Cortex of kidney (tissue), 1 donor: ENCODE data around the gene GNAQ.
"Not testable (repeated sequence)": the region's sequence is repeated elsewhere in the genome, so short reads cannot be mapped to it uniquely, and the experiment has no call there.

Experiments
- DNase-seq: peaks from one replicate; lab custom pipeline; 2025; lab: John Stamatoyannopoulos, UW

The GNAQ gene

DNA sequence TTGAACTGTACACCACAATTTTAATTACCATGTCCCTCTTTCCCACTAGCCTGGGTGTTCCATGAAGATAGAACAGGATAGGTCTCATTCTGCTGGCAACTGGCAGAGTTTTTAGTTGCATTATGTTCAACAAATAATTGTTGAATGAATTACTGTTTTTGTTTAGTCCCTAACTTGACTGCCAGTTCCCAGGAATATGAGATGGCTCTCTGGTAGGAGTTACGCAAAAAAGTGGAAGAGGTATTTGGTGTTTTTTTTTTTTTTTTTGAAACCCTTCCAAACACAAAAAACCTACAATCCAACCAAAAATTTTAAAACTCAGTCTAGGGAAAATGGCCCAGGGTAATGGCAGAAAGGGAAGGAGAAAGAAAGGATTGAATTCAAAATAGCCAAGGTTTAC lies 153.6 kb downstream of the GNAQ start:
- DNase-seq = no peak

DNA sequence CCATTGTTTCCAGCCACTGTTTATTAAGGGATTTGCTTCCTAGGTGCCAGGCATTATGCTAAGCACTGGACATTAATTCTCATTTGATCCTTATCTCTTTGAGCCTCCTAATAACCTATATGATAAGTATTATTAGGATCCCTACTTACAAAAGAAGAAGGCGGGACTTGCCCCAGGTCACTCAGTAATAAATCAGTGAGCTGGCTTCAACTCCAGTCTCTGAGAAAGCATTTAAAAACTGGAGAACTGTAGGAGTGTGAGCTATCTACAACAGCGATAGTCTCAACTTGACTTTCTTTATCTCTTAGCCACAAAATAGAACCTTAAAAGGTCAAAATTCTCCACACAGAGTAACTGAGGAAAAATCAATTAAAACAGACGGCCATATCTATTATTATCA lies 155.0 kb downstream of the GNAQ start:
- no peak for DNase-seq

DNA sequence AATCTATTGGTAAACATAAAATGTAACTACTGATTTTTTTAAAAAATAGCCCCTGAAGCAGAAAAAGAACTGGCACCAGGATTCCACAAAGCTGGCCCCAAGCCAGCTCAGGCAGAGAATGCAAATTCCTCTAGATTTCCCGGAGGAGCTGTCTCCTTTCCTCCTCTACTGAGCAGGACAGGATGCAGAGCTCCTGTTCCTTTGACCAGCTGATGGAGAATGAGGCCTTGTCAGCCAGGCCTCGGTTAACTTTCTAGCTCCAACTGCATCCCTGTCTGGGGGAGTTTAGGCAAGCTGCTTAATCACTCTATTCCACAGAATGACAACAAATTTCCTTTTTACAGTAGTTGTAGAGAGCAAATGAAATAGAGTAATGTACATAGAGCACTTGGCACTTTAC lies 155.5 kb downstream of the GNAQ start:
- DNase-seq = no peak

DNA sequence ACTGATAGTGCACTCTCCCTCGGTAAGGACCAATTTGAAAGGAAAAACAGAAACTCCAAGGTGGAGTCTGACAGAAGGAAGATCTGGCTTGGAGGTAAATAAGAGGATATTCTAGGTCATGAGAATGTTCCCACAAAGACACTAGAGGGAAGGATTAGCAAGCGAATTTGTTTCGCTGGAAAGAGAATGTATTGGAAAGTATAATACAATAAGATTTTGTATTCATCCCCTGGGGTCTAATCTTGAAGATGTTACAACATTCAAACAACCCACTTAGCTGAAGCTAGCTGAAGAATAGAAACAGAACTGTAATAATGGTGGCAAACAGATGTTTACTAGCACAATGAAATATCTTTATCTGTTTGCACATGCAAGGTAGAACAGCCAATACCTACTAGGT lies 158.7 kb downstream of the GNAQ start:
- DNase-seq = no peak

DNA sequence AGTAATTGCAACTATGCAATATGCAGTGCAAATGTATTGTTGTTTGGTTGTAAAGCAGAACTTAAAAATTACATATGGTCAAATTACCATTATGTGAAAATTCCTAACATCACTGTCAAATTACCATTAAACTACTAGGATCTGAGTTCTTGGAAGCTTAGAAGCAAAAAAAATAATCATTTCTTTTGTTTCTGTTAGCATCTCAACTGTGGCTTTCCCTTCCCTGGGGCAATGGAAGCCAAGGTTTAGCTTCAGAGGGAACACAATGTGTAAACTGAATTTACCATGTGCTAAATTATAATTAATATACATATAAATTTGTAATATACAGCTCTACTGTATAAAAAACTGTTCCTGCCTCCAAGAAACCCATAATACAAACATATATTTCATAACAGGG lies 159.4 kb downstream of the GNAQ start:
- no peak for DNase-seq

DNA sequence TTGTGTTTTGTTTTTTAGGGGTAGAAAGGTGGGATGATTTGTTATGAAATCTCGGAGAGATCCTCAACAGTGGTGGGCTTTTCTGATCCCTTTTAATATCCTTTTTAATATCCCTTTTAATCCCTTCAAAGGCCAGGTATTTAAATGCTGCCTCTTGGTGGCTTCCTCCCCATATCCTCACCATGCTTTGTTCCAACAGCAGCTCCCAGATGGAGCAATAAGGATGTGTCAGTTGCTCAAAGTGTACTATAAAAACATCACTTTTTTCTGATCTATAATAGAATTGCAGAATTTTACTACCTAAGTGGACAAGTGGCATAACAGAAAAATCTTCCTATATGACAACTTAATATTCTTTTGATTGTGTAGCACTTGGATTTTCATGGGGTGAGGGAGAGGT lies 160.1 kb downstream of the GNAQ start:
- no peak for DNase-seq

DNA sequence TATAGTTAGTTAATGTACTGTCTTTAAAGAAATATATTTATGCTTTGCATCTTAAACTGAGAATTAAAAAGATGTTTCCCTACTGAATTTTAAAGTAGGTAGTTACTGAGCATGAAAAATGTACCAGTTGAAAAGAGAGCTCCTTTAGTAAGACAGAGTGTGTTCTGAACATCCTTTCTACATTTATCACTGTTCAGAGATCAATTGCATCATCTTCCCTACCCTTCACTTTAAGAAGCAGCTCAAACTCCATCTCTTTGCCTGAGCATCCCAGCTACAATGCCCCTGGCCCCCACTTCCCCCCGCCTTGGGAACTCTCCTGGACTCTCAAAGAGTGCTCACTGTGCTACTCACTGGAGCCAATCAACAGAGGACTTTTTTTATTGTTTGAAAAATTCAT lies 164.7 kb downstream of the GNAQ start:
- DNase-seq = no peak

DNA sequence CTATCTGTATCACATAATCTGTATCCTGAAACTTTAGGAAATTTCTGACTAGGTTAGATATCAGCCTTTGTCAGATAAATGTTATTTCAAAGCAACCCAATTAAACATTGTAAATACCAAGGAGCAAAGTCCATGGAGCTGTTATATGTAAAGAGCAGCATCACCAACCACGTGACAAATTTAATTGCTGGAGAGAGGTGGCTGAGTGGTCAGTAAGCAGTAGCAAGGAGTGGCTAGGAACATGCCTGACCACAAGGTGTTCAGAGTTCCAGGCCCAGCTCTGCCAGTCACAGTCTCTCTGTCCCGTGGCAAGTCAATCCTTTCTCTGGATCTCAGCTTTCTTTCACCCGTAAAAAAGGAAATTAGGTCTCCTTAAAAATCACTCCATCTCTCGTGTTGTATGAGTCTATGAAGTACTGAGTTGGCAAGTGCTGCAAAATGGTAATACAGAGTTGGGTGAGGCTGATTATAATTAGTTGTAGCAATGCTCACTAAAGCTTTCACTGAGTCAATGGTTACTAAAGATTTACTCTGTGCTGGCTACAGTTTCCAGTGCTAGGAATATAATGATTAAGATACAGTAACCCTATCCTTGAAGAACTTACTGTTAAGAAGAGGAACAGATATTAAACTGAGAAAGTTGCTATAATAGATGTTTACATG lies 166.1 kb downstream of the GNAQ start:
- no peak for DNase-seq

DNA sequence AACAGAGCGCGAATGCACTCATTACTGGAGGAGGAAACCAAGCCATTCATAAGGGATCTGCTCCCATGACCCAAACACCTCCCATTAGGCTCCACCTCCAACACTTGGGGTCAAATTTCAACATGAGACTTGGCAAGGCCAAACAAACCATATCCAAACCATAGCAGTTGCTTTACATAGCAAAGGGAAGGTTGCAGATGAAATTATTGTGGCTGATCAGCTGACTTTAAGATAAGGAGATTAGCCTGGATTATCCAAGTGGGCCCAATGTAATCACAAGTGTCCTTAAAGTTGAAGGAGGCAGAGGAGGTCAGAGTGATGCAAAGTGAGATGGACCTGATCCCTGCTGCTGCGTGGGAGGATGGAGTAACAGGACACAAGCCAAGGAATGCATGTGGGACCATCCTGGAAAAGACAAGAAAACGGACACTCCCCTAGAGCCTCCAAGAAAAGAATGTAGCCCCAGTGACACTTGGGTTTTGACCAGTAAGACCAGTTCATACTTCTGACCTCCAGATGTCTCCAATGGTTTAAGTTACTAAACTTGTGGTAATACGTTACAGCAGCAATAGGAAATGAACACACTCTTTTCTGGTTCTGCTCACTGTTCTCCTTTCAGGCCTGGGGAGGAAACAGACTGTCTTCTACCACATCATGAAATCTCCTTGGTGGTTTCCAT lies 167.3 kb downstream of the GNAQ start:
- DNase-seq = no peak

DNA sequence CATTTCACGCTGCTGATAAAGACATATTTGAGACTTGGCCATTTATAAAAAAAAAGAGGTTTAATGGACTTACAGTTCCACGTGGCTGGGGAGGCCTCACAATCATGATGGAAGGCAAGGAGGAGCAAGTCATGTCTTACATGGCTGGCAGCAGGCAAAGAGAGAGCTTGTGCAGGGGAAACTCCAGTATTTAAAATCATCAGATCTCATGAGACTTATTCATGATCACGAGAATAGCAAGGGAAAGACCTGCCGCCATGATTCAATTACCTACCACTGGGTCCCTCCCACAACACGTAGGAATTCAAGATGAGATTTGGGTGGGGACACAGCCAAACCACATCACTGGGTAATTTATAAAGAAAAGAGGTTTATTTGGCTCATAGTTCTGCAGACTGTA lies 168.0 kb downstream of the GNAQ start:
- not testable (repeated sequence) for DNase-seq

DNA sequence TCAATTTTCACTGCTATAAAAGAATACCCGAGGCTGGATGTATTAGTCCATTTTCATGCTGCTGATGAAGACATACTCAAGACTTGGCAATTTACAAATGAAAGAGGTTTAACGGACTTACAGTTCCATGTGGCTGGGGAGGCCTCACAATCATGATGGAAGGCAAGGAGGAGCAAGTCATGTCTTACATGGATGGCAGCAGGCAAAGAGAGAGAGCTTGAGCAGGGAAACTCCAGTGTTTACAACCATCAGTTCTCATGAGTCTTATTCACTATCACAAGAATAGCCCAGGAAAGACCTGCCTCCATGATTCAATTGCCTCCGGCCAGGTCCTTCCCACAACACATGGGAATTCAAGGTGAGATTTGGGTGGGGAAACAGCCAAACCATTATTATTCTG lies 170.7 kb downstream of the GNAQ start:
- not testable (repeated sequence) for DNase-seq

DNA sequence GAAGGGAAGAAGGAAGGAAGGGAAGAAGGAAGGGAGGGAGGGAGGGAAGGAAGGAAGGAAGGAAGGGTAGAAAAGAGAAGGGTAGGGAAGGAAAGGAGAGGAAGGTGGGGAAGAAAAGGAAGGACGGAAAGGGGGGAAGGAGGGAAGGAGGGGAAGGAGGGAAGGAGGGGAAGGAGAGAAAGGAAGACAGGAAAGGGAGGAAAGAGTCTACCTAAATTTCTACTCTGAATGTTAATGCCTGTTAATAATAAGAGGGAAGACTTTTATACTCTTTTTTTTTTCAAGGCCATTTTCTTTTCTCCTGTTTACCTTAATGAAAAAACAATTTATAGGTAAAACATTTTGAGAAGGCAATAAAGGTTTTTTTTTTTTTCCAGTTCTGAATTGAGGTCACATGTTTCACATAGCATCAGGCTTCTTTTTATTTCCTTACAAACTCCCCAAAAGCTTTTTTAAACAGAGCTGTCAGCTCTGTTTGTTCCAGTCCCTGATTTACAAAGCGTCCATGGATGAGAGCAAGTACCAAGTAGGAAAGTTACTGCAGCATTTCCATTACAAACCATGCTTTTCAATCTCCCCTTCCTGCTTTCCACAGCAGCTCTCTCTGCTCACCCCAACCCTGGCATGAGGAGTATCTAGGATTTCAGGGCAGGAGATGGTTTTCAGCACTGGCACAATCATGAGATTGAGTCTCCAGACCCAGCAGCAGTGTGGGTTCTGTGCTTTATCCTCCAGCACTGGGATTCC lies 173.9 kb downstream of the GNAQ start:
- DNase-seq = no peak

DNA sequence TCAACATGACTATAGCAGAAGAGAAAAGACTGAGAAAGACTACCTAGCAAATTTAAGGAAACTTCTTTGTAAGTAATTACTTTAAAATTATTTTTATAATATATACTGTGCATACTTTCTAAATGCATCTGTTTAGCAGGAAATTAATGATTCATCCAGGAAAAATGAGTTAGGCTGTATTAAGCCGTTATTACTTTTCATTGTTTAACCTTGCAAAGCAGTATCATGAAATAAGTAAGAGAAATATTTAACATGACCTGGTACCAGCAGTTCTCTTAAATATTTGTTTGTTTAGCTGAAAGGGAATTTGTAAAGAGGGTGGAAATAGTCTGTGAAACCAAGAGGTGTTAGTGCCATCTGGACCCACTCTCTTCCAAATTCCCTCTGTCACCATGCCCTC lies 175.0 kb downstream of the GNAQ start:
- DNase-seq = no peak

DNA sequence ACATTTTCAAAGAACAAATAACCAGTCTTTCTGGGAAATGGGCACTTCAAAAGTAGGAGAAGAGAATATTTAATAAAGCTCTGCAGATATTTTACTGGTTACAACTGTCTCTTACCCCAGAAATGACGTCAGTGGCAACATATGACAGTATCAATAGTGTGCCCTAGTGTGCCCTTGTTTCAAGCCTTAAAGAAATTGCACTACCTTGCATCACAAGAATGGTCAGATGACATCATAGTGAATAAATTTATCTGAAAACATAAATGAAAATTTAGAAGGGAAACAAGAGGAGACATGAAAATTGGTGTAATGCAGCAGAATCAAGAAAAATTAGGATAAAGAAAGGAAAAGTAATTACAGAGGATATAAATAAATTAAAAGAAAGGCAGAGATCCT lies 176.7 kb downstream of the GNAQ start:
- DNase-seq = no peak

DNA sequence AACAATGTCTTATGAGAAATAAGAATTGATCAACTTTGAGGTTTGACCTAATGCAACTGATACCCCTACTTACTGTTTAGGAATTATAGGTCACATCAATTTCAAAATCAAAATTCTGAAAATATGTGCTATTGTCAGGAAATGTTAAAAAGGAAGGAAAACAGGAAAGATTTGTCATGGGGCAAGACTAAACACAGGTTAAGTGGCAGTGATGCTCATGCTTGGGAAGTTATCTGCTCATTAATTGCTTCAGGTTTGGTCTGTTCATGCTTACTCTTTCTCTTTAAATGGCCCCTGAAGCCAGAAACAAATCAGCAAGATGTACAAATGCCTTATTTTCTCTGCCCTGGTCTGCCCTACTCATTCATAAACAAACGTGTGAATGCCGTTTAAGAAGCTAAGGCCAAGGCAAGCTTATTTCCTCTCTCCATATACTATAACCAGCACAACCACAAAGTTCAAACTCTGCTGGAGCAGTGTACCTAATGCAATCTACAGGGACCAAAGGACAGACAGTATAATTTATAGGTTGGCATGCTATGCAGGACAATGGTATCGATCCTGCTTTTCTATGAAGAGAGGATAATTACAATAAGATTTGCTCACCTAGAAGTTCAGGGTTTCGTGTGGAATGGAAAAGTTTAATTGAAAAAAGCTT lies 177.2 kb downstream of the GNAQ start:
- DNase-seq = no peak

DNA sequence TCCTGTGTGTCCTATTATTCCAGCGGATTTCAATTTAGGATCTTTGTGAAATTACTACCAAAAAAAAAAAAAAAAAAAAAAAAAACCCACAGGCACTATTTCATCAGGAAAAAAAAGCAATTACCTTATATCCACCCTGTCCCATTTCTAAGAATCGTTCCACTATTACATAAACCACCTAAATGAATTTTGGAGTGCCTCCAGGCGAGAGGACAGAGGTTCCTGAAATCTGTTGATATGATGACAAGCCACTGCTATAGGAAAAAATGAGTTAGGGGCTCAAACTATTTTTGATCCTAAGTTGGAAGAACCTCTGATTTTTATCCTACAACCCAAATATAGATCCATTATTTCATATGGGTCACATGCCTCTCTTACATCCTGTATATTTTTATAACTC lies 177.9 kb downstream of the GNAQ start:
- DNase-seq = no peak

DNA sequence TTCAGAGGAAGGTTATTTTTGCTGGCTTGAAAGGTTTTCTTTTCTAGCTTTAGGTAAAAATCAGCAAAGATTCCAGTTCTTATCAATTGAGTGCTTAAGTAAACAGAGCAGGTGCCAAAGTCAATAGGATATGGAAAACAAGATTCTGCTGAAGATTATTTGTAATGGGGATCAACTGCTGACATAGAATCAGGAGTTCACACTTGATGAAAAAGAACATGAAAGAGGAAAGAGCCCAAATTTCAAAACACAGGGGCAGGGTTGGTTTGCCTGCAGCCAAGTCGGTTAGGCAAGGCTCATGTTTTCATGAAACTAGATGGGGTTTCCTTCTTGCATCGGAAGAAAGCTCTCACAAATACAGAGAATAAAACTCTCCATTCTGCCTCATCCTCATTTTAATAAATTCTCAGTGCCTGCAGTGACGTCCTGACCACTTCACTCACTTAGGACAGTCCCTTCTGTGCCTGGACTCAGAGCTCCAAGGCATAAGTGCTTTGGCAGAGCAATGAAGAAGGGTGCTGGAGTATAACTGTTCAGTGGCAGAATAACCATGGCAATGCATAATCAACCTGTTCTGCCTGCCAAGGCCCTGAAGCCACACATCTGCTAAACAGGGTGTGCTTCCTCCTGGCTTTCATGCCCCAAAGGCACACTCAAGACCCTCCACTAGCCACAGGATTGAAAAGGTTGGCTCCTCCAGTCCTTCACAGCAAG lies 179.6 kb downstream of the GNAQ start:
- DNase-seq = no peak

DNA sequence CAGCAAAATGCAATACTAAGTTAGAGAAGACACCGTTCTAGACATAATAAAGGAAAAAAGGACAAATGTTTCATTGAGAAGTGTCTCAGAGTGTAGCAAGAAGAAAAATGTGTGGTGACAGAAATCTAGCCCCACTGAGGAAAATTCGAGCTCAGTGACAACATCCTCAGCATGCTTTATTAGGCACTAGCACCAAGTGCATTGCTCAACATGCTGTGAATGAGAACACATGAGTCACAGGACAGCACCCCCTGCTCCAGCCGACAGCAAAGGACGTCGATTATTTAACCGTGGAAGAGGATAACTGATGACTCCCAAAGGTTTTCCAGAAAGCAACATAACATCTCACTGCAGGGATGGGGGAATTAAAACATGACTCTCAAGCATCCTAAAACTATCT lies 182.7 kb downstream of the GNAQ start:
- no peak for DNase-seq

DNA sequence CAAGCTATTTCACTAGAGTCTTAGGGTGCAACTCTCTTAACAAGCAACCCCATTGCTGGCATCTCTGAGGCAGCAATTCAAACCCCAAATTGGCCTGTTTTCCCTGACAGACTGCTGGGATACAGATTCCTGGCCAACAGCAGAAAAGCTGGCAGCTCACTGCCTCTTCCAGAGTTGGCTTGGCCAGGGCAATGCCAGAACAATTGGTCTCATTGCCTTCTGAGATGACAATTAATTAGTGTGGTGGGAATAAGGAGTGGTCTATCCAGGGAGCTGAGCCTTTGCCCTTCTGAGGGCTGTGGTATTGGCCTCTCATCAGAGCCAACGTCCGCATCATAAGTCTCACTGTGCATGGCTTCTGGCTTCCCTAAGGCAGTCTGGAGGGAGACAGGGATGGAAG lies 183.2 kb downstream of the GNAQ start:
- DNase-seq = no peak

DNA sequence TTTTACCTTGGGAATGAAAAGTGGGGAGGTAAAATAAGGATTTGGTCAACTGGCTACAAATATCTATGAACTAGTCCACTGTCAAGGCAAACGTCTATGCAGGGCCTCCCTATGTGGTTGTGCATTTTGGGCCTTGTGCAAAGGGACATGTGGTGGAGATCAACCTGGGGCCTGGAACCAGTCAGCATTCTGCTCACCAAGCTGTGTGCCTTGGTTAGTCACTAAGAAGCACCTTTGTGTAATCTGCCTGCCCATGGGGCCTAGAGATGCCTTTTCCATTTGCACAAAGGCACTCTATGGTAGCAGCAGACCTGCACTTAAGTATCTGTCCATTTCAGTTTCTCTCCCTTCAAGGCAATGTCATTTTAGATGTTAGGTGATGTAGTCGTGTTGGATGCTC lies 184.0 kb downstream of the GNAQ start:
- DNase-seq = no peak

DNA sequence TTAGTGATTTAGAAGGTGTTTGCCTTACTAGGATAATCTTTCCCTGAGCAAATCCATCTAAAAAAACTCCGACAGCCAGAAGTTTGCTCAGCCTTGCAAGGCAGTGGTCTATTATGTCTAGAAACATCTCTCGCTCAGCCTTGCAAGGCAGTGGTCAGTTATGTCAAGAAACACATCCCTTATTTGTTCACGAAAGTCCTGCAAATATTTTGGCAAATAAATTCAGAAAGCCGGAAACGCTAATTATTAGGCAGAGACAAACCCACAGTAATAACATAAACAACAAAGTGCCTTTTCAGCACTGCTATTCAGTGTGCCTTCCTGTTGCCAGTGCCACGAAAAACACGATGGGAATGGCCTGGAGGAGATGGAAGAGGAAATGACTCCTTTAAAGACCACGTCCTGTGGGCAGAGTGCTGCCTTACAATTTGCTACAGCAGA lies 184.5 kb downstream of the GNAQ start:
- no peak for DNase-seq

DNA sequence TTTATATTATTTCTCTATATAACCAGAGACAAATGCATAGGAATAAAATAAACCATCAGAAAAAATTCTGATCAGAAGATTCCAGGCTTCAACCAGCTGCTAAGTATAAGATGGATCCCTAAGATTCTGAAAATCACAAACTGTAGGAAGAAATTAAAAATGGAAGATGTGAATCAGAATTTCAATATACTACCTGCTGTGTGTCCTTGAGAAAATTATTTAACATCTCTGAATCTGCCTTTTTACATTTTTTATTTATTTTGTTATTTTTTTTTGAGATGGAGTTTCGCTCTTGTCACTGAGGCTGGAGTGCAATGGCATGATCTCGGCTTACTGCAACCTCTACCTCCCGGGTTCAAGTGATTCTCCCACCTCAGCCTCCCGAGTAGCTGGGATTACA lies 187.2 kb downstream of the GNAQ start:
- DNase-seq = no peak
